GM23338 (cell line): Measurements from ENCODE around the gene ASS1. TPM values are rescaled to one million over a fixed set of nuclear protein-coding genes. Genes with fewer than 3 reads are reported as not detected.

Experiments
- ATAC-seq: fragments of 200-7000 bp; cut with Tn5 transposase; 3 replicates; pipeline ENCODE4 v1.9.1; 2020
- DNase-seq: peaks from one replicate; pipeline ENCODE4 v3.0.0-alpha.2; 2015; ENCODE audit warnings: low spot score
- H2AFZ ChIP-seq: fragments of 200-600 bp; sonication (generic); 2 replicates; pipeline ENCODE4 v1.8.0; 2016; ENCODE audit warnings: antibody characterized with exemption, mild to moderate bottlenecking, moderate library complexity
- H3F3A ChIP-seq: fragments of 200-600 bp; sonication (generic); replicated peaks from 2 replicates; pipeline ENCODE4 v1.8.0; 2017; ENCODE audit warnings: antibody characterized with exemption, mixed run types, low read depth
- H3K27ac ChIP-seq: fragments of 200-600 bp; sonication (generic); 2 replicates; pipeline ENCODE4 v1.6.1; 2016; ENCODE audit warnings: low read depth
- H3K27me3 ChIP-seq: fragments of 200-600 bp; sonication (generic); 2 replicates; pipeline ENCODE4 v1.8.0; 2016; ENCODE audit warnings: mild to moderate bottlenecking, mixed run types, moderate library complexity; ENCODE audit not compliant: insufficient read depth
- H3K36me3 ChIP-seq: fragments of 200-600 bp; sonication (generic); 2 replicates; pipeline ENCODE4 v1.8.0; 2016; ENCODE audit warnings: mild to moderate bottlenecking; ENCODE audit not compliant: insufficient read depth
- H3K4me1 ChIP-seq: fragments of 200-600 bp; sonication (generic); 2 replicates; pipeline ENCODE4 v1.8.0; 2016; ENCODE audit warnings: mild to moderate bottlenecking, moderate library complexity; ENCODE audit not compliant: insufficient read depth
- H3K4me2 ChIP-seq: fragments of 200-600 bp; sonication (generic); 2 replicates; pipeline ENCODE4 v1.7.1; 2017; ENCODE audit warnings: mixed run types
- H3K4me3 ChIP-seq: fragments of 200-600 bp; sonication (generic); 2 replicates; pipeline ENCODE4 v1.6.1; 2016; ENCODE audit warnings: mixed run types
- H3K79me2 ChIP-seq: fragments of 200-600 bp; sonication (generic); replicated peaks from 2 replicates; pipeline ENCODE4 v1.8.0; 2017; ENCODE audit warnings: mild to moderate bottlenecking; ENCODE audit not compliant: insufficient read depth
- H3K9me2 ChIP-seq: fragments of 200-600 bp; sonication (generic); 2 replicates; pipeline ENCODE4 v1.8.0; 2017; ENCODE audit not compliant: insufficient read depth
- H4K20me1 ChIP-seq: fragments of 200-600 bp; sonication (generic); replicated peaks from 2 replicates; pipeline ENCODE4 v1.8.0; 2017; ENCODE audit warnings: mild to moderate bottlenecking; ENCODE audit not compliant: insufficient read depth
- H3K27ac Mint-ChIP-seq: 2 replicates; pipeline ENCODE4 v1.8.0; 2020; ENCODE audit warnings: inconsistent platforms, mild to moderate bottlenecking, moderate library complexity, mixed read lengths
- H3K27me3 Mint-ChIP-seq: 3 replicates; pipeline ENCODE4 v1.8.0; 2022; ENCODE audit warnings: low read depth, mild to moderate bottlenecking, moderate library complexity, mixed read lengths, inconsistent platforms; ENCODE audit not compliant: insufficient read depth, poor library complexity
- H3K36me3 Mint-ChIP-seq: 3 replicates; pipeline ENCODE4 v1.8.0; 2021; ENCODE audit warnings: low read depth, mild to moderate bottlenecking, inconsistent platforms, moderate library complexity, mixed read lengths
- H3K4me1 Mint-ChIP-seq: 3 replicates; pipeline ENCODE4 v1.8.0; 2020; ENCODE audit warnings: mild to moderate bottlenecking, inconsistent platforms, mixed read lengths
- H3K4me3 Mint-ChIP-seq: 3 replicates; pipeline ENCODE4 v1.8.0; 2021; ENCODE audit warnings: moderate library complexity, mild to moderate bottlenecking, inconsistent platforms, mixed read lengths
- H3K9me3 Mint-ChIP-seq: 3 replicates; pipeline ENCODE4 v1.8.0; 2020; ENCODE audit warnings: moderate library complexity, mild to moderate bottlenecking, inconsistent platforms, mixed read lengths
- NANOG ChIP-seq: IDR thresholded peaks from 2 replicates; pipeline ENCODE4 v1.6.1; 2016; ENCODE audit warnings: antibody characterized with exemption, borderline replicate concordance
- STAT1 ChIP-seq: IDR thresholded peaks from one replicate; pipeline ENCODE4 v1.6.1; 2016; ENCODE audit warnings: antibody characterized with exemption; ENCODE audit not compliant: unreplicated experiment
- ZNF114 ChIP-seq: fragments of 250-450 bp; sonication (Bioruptor Pico); IDR thresholded peaks from 2 replicates; pipeline ENCODE4 v1.5.0; 2020; ENCODE audit warnings: mild to moderate bottlenecking, moderate library complexity
- ZNF331 ChIP-seq: fragments of 250-450 bp; sonication (Bioruptor Pico); IDR thresholded peaks from 2 replicates; pipeline ENCODE4 v1.5.0; 2020; ENCODE audit warnings: low read depth, mild to moderate bottlenecking, moderate library complexity
- ZNF462 ChIP-seq: fragments of 250-450 bp; sonication (Bioruptor Pico); IDR thresholded peaks from 2 replicates; pipeline ENCODE4 v1.5.0; 2020; ENCODE audit warnings: mild to moderate bottlenecking, moderate library complexity
- polyA plus RNA-seq: library from polyadenylated mRNA; unstranded; fragments of >200 nt; fragmentation: Nextera tagmentation; extraction: Ambion mirVana; gene quantifications from 2 replicates; pipeline ENCODE4 v1.2.1, GENCODE V29; 2016
- total RNA-seq: library from RNA; depleted of rRNA; stranded (reverse); fragments of >200 nt; shearing (Covaris generic); gene quantifications from 2 replicates; pipeline ENCODE4 v1.2.3, GENCODE V29; 2014
- TF ChIP-seq, protein P1 (sequence below): IDR thresholded peaks from 2 replicates; pipeline ENCODE4 v1.6.1; 2016; ENCODE audit warnings: antibody characterized with exemption

The ASS1 gene
- total and polyA plus RNA-seq, 2 experiments from 2014 or later: 65.8 to 103 TPM

DNA sequence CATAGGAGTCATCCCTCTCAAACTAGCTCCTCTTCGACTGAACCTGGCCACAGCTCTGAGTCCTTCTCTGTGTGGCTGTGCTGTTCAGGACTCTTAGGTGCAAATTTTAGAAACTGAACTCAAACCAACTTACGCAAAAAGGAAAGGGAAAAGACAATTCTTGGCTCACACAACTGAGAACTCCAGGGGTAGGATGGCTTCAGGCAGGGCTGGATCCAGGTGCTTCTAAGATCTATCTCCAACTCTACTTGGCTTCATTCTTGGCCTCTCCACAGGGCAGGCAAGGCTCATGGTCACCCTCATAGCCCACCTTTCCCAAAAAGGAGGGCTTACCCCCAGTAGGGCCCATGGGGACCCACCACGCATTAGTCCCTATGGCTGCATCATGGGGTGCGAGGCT lies 8.1 kb downstream of the ASS1 start:
- Mint-ChIP-seq H3K4me1 (peaks cover 37% of the 10 kb centered on the region), H3K36me3 (peaks cover 34% of the 10 kb centered on the region), H3K4me3 (no peak overlapping the region), H3K27me3 (peaks cover 22% of the 10 kb centered on the region), H3K27ac (no peak overlapping the region), H3K9me3 (no peaks in the 10 kb centered on the region)
- Histone ChIP-seq H4K20me1 (no peaks in the 10 kb centered on the region; the same call in 1 of the 2 replicates), H2AFZ (no peak overlapping the region), H3K79me2 (no peaks in the 10 kb centered on the region; the same call in 1 of the 2 replicates), H3F3A (no peaks in the 10 kb centered on the region), H3K27ac (no peak overlapping the region), H3K4me2 (no peak overlapping the region), H3K9me2 (no peaks in the 10 kb centered on the region), H3K4me1 (peaks cover 21% of the 10 kb centered on the region), H3K27me3 (no peaks in the 10 kb centered on the region), H3K36me3 (no peaks in the 10 kb centered on the region), H3K4me3 (no peak overlapping the region)
- no peak for ATAC-seq
- no peak for TF ChIP-seq STAT1
- TF ChIP-seq ZNF114 (CRISPR knock-in tag): no peak
- no peak for TF ChIP-seq ZNF462 (CRISPR knock-in tag)
- TF ChIP-seq ZNF331: no peak
- no peak for TF ChIP-seq NANOG
- TF ChIP-seq, protein P1, sequence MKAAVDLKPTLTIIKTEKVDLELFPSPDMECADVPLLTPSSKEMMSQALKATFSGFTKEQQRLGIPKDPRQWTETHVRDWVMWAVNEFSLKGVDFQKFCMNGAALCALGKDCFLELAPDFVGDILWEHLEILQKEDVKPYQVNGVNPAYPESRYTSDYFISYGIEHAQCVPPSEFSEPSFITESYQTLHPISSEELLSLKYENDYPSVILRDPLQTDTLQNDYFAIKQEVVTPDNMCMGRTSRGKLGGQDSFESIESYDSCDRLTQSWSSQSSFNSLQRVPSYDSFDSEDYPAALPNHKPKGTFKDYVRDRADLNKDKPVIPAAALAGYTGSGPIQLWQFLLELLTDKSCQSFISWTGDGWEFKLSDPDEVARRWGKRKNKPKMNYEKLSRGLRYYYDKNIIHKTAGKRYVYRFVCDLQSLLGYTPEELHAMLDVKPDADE: no peak
- DNase-seq: no peak
